CD1c-positive myeloid dendritic cell (primary cell): ENCODE results near the gene IL1R2.
A peak's percentile ranks its signal among the peaks of the same experiment; 100 is the strongest.

ENCODE experiments used
- DNase-seq: peaks from one replicate; pipeline ENCODE4 v3.0.0-alpha.2; 2016; ENCODE audit errors: extremely low spot score

Gene IL1R2

GRCh38 chr2:102022884-102023539 lies 31.3 kb downstream of the IL1R2 start:
- DNase-seq, result no peak

- DNase-seq, result no peak
These were observed 32.6 kb downstream of the IL1R2 start for GRCh38 chr2:102024410-102024809.

- peak; percentile 58 for DNase-seq
These were observed 33.3 kb downstream of the IL1R2 start for GRCh38 chr2:102025016-102025501.

- peak; percentile 86 for DNase-seq
These were observed 34.0 kb downstream of the IL1R2 start for GRCh38 chr2:102025583-102026267.

GRCh38 chr2:102027036-102027980 lies 35.5 kb downstream of the IL1R2 start:
- DNase-seq, result no peak

- DNase-seq, result no peak
These were observed 36.7 kb downstream of the IL1R2 start for GRCh38 chr2:102028470-102028869.

GRCh38 chr2:102029405-102029804 lies 37.6 kb downstream of the IL1R2 start:
- DNase-seq, result no peak

GRCh38 chr2:102029952-102030351 lies 38.2 kb downstream of the IL1R2 start:
- DNase-seq, result no peak

GRCh38 chr2:102030502-102030854 lies 38.7 kb downstream of the IL1R2 start:
- DNase-seq, result no peak

- DNase-seq, result no peak
These were observed 39.2 kb downstream of the IL1R2 start for GRCh38 chr2:102030855-102031527.

GRCh38 chr2:102032368-102033030 lies 40.7 kb downstream of the IL1R2 start:
- DNase-seq, result no peak

- peak; percentile 92 for DNase-seq
These were observed 41.4 kb downstream of the IL1R2 start for GRCh38 chr2:102033031-102033749.

GRCh38 chr2:102033750-102034682 lies 42.3 kb downstream of the IL1R2 start:
- DNase-seq, result peak; percentile 42

GRCh38 chr2:102034683-102035548 lies 43.2 kb downstream of the IL1R2 start:
- DNase-seq, result peak; percentile 60

- no peak for DNase-seq
These were observed 45.9 kb downstream of the IL1R2 start for GRCh38 chr2:102037681-102038080.

- DNase-seq, result no peak
These were observed 48.5 kb downstream of the IL1R2 start for GRCh38 chr2:102040229-102040628.

GRCh38 chr2:102041351-102041750 lies 49.6 kb downstream of the IL1R2 start:
- peak; percentile 91 for DNase-seq
